Upper lobe of left lung (tissue), 6 donors: ENCODE data around the gene LAD1. TPM values are rescaled to one million over a fixed set of nuclear protein-coding genes. Genes with fewer than 3 reads are reported as not detected.

Source experiments
- ATAC-seq, 2 donors: fragments of 200-7000 bp; cut with Tn5 transposase; one replicate each; pipeline ENCODE4 v1.9.1; 2022; ENCODE audit warnings: mild to moderate bottlenecking in 2 of 2, moderate library complexity in 2 of 2; ENCODE audit not compliant: low FRiP score in 2 of 2
- DNase-seq, 2 donors: peaks; one replicate each; pipeline ENCODE4 v3.0.0-alpha.2; 2019 to 2020
- H3K27ac ChIP-seq, 4 donors: fragments of 200-600 bp; sonication (generic); one replicate each; pipeline ENCODE4 v1.5.1; 2016 to 2019
- H3K27me3 ChIP-seq, 4 donors: fragments of 200-600 bp; sonication (generic); one replicate each; pipeline ENCODE4 v1.5.1; 2017 to 2019
- H3K36me3 ChIP-seq, 4 donors: fragments of 200-600 bp; sonication (generic); one replicate each; pipeline ENCODE4 v1.5.1; 2016 to 2019
- H3K4me1 ChIP-seq, 4 donors: fragments of 200-600 bp; sonication (generic); one replicate each; pipeline ENCODE4 v1.5.1; 2018 to 2019
- H3K4me3 ChIP-seq, 4 donors: fragments of 200-600 bp; sonication (generic); one replicate each; pipeline ENCODE4 v1.5.1; 2017 to 2019; ENCODE audit warnings: mild to moderate bottlenecking in 2 of 4, moderate library complexity in 1 of 4
- H3K9me3 ChIP-seq, 4 donors: fragments of 200-600 bp; sonication (generic); one replicate each; pipeline ENCODE4 v1.5.1; 2018 to 2019
- EP300 ChIP-seq, 4 donors: sonication (generic); formaldehyde crosslinking; IDR thresholded peaks; one replicate each; pipeline ENCODE4 v1.5.1; 2017; ENCODE audit warnings: antibody characterized with exemption in 4 of 4, control low read depth in 2 of 4
- POLR2A ChIP-seq, 4 donors: fragments of 450-650 bp; IDR thresholded peaks; one replicate each; pipeline ENCODE4 v1.5.1; 2016 to 2017; ENCODE audit warnings: antibody characterized with exemption in 4 of 4, mild to moderate bottlenecking in 2 of 4
- POLR2AphosphoS5 ChIP-seq, 2 donors: sonication (generic); formaldehyde crosslinking; IDR thresholded peaks; one replicate each; pipeline ENCODE4 v1.5.1; 2017; ENCODE audit warnings: antibody characterized with exemption in 2 of 2
- WGBS, 2 donors: methylation state at CpG; one replicate each; pipeline ENCODE4 v1.1.5; 2017 to 2018; 5-methylcytosine and 5-hydroxymethylcytosine counted together
- total RNA-seq, 6 donors: library from RNA; depleted of rRNA in 4 of 6; stranded (reverse); fragments of >200 nt in 4 of 6; gene quantifications; one replicate each; pipeline versions ENCODE4 v1.1.0 to v1.2.1, GENCODE V29; 2016 to 2021
- TF ChIP-seq, protein P1 (sequence below), 6 experiments: fragments of 450-650 bp in 4 of 6; fragments of 200-600 bp in 2 of 6; sonication (generic) in 2 of 6; IDR thresholded peaks; one replicate each; pipeline ENCODE4 v1.5.1; 2016 to 2019; ENCODE audit warnings: antibody characterized with exemption in 6 of 6
- donor health status: DM: no; HTN: no; CAD: no; lungs with moderate emphysema.
- donor health status: DM: no; HTN: yes; CAD: no; lungs with severe emphysema.

The LAD1 gene
- total RNA-seq, 6 donors from 2014 or later, result 12.6 to 48.1 (median 39.1) TPM

DNA sequence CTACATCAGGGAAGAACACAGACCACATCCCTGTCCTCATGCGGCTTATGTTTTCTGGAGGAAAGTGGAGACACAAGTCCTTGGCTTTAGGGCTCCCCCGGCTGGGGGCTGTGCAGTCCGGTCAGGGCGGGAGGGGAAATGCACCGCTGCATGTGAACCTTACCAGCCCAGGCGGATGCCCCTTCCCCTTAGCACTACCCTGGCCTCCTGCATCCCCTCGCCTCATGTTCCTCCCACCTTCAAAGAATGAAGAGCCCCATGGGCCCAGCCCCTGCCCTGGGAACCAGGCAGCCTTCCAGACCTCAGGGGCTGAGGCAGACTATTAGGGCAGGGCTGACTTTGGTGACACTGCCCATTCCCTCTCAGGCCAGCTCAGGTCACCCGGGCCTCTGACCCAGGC lies 67.1 kb downstream of the LAD1 start:
- DNase-seq, result no peak
- WGBS, 2 donors, result 94 to 100% methylated on average over 7 to 8 of the region's 8 CpGs
- no peak overlapping the region for H3K4me3 ChIP-seq
- peaks cover 3 to 15% (median 8%) of the 10 kb centered on the region in 4 donors for H3K4me1 ChIP-seq
- H3K9me3 ChIP-seq, result no peaks in the 10 kb centered on the region
- no peak overlapping the region for H3K27ac ChIP-seq
- ATAC-seq, result no peak
- H3K36me3 ChIP-seq, result no peaks in the 10 kb centered on the region
- no peak for TF ChIP-seq EP300 (IDR thresholded peaks at IDR 0.05)
- TF ChIP-seq POLR2A (IDR thresholded peaks at IDR 0.05), result no peak
- no peak for TF ChIP-seq POLR2AphosphoS5 (IDR thresholded peaks at IDR 0.05)
- TF ChIP-seq, protein P1, sequence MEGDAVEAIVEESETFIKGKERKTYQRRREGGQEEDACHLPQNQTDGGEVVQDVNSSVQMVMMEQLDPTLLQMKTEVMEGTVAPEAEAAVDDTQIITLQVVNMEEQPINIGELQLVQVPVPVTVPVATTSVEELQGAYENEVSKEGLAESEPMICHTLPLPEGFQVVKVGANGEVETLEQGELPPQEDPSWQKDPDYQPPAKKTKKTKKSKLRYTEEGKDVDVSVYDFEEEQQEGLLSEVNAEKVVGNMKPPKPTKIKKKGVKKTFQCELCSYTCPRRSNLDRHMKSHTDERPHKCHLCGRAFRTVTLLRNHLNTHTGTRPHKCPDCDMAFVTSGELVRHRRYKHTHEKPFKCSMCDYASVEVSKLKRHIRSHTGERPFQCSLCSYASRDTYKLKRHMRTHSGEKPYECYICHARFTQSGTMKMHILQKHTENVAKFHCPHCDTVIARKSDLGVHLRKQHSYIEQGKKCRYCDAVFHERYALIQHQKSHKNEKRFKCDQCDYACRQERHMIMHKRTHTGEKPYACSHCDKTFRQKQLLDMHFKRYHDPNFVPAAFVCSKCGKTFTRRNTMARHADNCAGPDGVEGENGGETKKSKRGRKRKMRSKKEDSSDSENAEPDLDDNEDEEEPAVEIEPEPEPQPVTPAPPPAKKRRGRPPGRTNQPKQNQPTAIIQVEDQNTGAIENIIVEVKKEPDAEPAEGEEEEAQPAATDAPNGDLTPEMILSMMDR (IDR thresholded peaks at IDR 0.05), result no peak
- no peaks in the 10 kb centered on the region for H3K27me3 ChIP-seq

DNA sequence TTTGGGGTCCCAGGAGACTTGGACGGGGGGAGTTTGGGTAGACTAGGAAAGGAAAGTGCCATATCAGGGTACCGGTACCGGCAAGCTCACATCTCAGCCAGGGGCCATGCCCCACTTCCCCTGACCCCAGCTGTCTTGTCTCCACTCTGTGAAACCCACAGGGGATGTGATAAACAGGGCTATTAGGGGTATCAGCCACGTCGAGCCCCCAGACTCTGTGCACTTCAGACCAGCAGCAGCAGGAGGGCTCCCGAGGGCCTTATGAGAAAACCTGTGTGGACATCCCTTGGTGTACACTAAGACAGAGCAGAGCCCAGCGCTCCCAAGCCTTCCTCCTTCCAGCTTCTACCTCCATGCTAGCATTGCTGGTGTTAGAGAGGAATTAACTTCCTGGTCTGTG lies 68.0 kb downstream of the LAD1 start:
- Histone ChIP-seq H3K9me3 (no peaks in the 10 kb centered on the region), H3K27me3 (no peaks in the 10 kb centered on the region), H3K4me1 (peaks cover 3 to 15% (median 8%) of the 10 kb centered on the region in 4 donors), H3K27ac (no peak overlapping the region), H3K4me3 (no peak overlapping the region), H3K36me3 (no peaks in the 10 kb centered on the region)
- 85 to 93% methylated on average over 7 of the region's 7 CpGs for WGBS, 2 donors
- DNase-seq (no peak), ATAC-seq (no peak)
- no peak for TF ChIP-seq POLR2A (IDR thresholded peaks at IDR 0.05)
- TF ChIP-seq POLR2AphosphoS5 (IDR thresholded peaks at IDR 0.05), result no peak
- TF ChIP-seq, protein P1 (IDR thresholded peaks at IDR 0.05), result no peak
- TF ChIP-seq EP300 (IDR thresholded peaks at IDR 0.05), result no peak

Other genes starting within 250 kb of the LAD1 start
- 10 to 100 TPM; 29.3 to 73.6 (median 59.2) TPM for gene TMEM9, start 244.8 kb downstream of the LAD1 start, total RNA-seq
- gene IGFN1, start 208.5 kb downstream of the LAD1 start, total RNA-seq, result 1 to 10 TPM in 1 of 6 donors, under 1 TPM in 3, not detected in 2; 0.11 to 6.3 (median 0.79) TPM
- gene PKP1, start 115.8 kb downstream of the LAD1 start, total RNA-seq, result 1 to 10 TPM in 5 of 6 donors, under 1 TPM in 1; 0.86 to 4.9 (median 2.5) TPM
- gene TNNT2, start 21.6 kb downstream of the LAD1 start, total RNA-seq, result 10 to 100 TPM in 2 of 6 donors, 1 to 10 TPM in 4; 2.0 to 31.4 (median 6.4) TPM
- gene TNNI1, start 22.4 kb upstream of the LAD1 start, total RNA-seq, result under 1 TPM in 5 of 6 donors, not detected in 1; 0.15 to 0.78 (median 0.47) TPM
- gene PHLDA3, start 69.9 kb upstream of the LAD1 start, total RNA-seq, result 100 to 1,000 TPM in 3 of 6 donors, 10 to 100 TPM in 3; 45.1 to 211 (median 88.1) TPM
- gene CSRP1, start 107.8 kb upstream of the LAD1 start, total RNA-seq, result 100 to 1,000 TPM; 200 to 495 (median 327) TPM
- gene NAV1, start 139.8 kb upstream of the LAD1 start, total RNA-seq, result 10 to 100 TPM; 15.2 to 41.0 (median 24.1) TPM